NT2/D1 (cell line): Measurements from ENCODE around the gene ANKRD39.

Experiments used
- SUZ12 ChIP-seq: IDR thresholded peaks from 2 replicates; pipeline ENCODE4 v1.6.1; 2011; ENCODE audit not compliant: insufficient read length, insufficient read depth; ENCODE audit errors: extremely low read depth
- YY1 ChIP-seq: IDR thresholded peaks from 2 replicates; pipeline ENCODE4 v1.6.1; 2011; ENCODE audit not compliant: insufficient read length, insufficient read depth
- ZNF274 ChIP-seq: IDR thresholded peaks from 2 replicates; pipeline ENCODE4 v1.6.1; 2011; ENCODE audit warnings: mild to moderate bottlenecking, low read depth, low read length

DNA sequence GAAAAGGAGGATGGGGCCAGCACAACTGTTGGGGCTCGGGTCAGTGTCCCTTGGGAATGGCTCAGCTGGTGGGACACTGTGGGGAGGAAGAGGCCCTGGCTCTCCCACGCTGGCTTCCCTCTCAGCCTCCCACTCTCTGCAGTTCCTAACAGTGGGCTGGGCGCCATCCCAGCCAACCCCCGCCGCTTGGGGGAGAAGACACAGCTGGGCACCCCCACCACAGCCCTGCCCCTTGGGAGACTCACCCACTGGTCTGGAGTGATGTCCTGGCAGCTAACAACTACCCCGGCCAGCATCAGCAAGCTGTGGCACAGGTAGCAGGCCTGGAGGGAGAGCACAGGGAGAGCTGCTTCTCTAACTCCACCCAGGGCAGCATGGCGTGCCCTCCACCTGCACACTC is 20.4 kb upstream of the ANKRD39 start:
- no peak for TF ChIP-seq ZNF274
- TF ChIP-seq YY1: no peak
- TF ChIP-seq SUZ12: no peak
